ENCODE measurements around the gene SCRN1. TPM values are rescaled to one million over a fixed set of nuclear protein-coding genes. Genes with fewer than 3 reads are reported as not detected.

SCRN1 gene
- total and polyA plus RNA-seq, 8 donors: 25.5 to 42.6 (median 36.9) TPM

- no peaks in the 10 kb centered on the region for H3K9me3 ChIP-seq
- ATAC-seq (no peak), DNase-seq (no peak)
- peaks cover 0 to 34% of the 10 kb centered on the region in 2 donors for H3K36me3 ChIP-seq
- intact Hi-C loops (cut with DNase I): no loop called here
- no peaks in the 10 kb centered on the region for H3K27me3 ChIP-seq
- no peak for TF ChIP-seq CTCF (IDR thresholded peaks at IDR 0.05)
- H3K27ac ChIP-seq: no peak overlapping the region
- no peak overlapping the region for H3K4me3 ChIP-seq
- no peaks in the 10 kb centered on the region for H3K4me1 ChIP-seq
These were observed 23.2 kb upstream of the SCRN1 start for GRCh38 chr7:30012757-30013156.

- no peak for DNase-seq
- Histone ChIP-seq H3K27me3 (no peaks in the 10 kb centered on the region), H3K9me3 (no peaks in the 10 kb centered on the region), H3K4me1 (no peaks in the 10 kb centered on the region), H3K36me3 (peaks cover 0 to 21% of the 10 kb centered on the region in 2 donors), H3K27ac (no peak overlapping the region), H3K4me3 (no peak overlapping the region)
- intact Hi-C loops (cut with DNase I): no loop called here
- ATAC-seq: no peak
- TF ChIP-seq CTCF (IDR thresholded peaks at IDR 0.05): no peak
These were observed 20.4 kb upstream of the SCRN1 start for GRCh38 chr7:30010021-30010420.

- Histone ChIP-seq H3K27me3 (no peaks in the 10 kb centered on the region), H3K36me3 (no peaks in the 10 kb centered on the region), H3K4me1 (no peaks in the 10 kb centered on the region), H3K27ac (no peak overlapping the region), H3K4me3 (no peak overlapping the region), H3K9me3 (no peaks in the 10 kb centered on the region)
- intact Hi-C loops (cut with DNase I): no loop called here
- DNase-seq (no peak), ATAC-seq (no peak)
- no peak for TF ChIP-seq CTCF (IDR thresholded peaks at IDR 0.05)
These were observed 15.9 kb upstream of the SCRN1 start for GRCh38 chr7:30005464-30005863.

- DNase-seq: no peak
- no peak for ATAC-seq
- H3K4me3 ChIP-seq: no peak overlapping the region
- no peaks in the 10 kb centered on the region for H3K36me3 ChIP-seq
- intact Hi-C loops (cut with DNase I): no loop called here
- no peak for TF ChIP-seq CTCF (IDR thresholded peaks at IDR 0.05)
- H3K9me3 ChIP-seq: no peaks in the 10 kb centered on the region
- H3K4me1 ChIP-seq: no peaks in the 10 kb centered on the region
- no peaks in the 10 kb centered on the region for H3K27me3 ChIP-seq
- no peak overlapping the region for H3K27ac ChIP-seq
These were observed 13.5 kb upstream of the SCRN1 start for GRCh38 chr7:30003098-30003497.

- intact Hi-C loops (cut with DNase I): no loop called here
- Histone ChIP-seq H3K36me3 (no peaks in the 10 kb centered on the region), H3K9me3 (peaks cover 0 to under 1% of the 10 kb centered on the region in 2 donors), H3K4me1 (no peaks in the 10 kb centered on the region), H3K27me3 (no peaks in the 10 kb centered on the region), H3K27ac (no peak overlapping the region), H3K4me3 (no peak overlapping the region)
- DNase-seq: no peak
- ATAC-seq: no peak
- no peak for TF ChIP-seq CTCF (IDR thresholded peaks at IDR 0.05)
These were observed 12.4 kb upstream of the SCRN1 start for GRCh38 chr7:30001998-30002397.
